ENCODE measurements around the gene KTN1.

DNA sequence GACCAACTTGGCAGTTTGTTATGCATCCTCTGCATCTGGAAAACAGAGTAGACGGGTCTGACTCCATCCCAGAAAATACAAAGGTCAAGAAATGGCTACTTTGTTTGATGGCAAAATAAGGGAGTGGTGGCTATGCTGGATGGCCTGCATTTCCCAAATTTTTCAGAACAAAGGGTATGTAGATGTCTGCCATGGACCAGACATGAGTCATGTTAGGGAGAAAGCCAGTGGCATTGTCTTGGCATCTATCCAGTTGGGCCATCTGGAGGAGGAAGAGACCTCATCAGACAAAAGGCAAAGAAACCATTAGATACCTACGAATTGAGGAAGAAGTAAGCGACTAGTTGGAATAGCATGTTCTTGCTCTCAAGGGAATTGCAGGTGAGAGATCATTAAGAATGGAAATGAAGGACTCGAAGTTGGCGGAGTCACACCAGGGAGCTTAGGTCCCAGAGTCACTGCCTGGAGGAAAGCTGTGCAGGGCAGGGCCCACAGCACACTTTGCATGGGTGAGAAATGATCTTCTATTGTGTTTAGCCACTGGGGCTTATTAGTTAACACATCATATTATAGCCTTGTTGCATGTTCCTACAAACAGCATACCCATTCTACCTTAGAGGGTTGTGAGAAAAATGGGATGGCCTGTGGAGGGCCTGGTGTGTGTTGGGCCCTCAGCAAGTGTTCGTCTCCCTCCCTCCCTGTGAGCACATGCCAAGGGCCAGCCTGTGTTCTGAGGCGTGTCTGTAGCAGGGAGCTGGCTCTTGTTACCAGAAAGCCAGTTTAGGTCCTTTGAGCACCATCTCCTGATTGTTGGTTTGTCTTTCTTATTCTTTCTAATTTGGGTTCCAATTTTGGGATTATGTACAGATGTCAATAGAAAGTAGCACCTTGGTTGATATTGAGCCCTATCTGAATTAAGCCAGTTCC lies 119.4 kb downstream of the KTN1 start:
- TF ChIP-seq, protein P1, sequence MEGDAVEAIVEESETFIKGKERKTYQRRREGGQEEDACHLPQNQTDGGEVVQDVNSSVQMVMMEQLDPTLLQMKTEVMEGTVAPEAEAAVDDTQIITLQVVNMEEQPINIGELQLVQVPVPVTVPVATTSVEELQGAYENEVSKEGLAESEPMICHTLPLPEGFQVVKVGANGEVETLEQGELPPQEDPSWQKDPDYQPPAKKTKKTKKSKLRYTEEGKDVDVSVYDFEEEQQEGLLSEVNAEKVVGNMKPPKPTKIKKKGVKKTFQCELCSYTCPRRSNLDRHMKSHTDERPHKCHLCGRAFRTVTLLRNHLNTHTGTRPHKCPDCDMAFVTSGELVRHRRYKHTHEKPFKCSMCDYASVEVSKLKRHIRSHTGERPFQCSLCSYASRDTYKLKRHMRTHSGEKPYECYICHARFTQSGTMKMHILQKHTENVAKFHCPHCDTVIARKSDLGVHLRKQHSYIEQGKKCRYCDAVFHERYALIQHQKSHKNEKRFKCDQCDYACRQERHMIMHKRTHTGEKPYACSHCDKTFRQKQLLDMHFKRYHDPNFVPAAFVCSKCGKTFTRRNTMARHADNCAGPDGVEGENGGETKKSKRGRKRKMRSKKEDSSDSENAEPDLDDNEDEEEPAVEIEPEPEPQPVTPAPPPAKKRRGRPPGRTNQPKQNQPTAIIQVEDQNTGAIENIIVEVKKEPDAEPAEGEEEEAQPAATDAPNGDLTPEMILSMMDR (IDR thresholded peaks at IDR 0.05; ENCODE audit: insufficient read depth, low read length, poor library complexity, severe bottlenecking), result no peak
- TF ChIP-seq EZH2phosphoT487 (conservative IDR thresholded peaks at IDR 0.05; ENCODE audit: low read length), result no peak
